H1 (cell line): ENCODE results near the gene DOCK11. TPM values are rescaled to one million over a fixed set of nuclear protein-coding genes. Genes with fewer than 3 reads are reported as not detected.

Source experiments
- CTCF ChIA-PET: fragments of 300-600 bp; sonication (Branson Sonifier 250); formaldehyde crosslinking; loops from one replicate; lab custom pipeline; 2021; ENCODE audit not compliant: partially characterized antibody; lab: Charles Lee
- POLR2A ChIA-PET: fragments of 300-600 bp; sonication (Branson Sonifier 250); formaldehyde crosslinking; loops from one replicate; lab custom pipeline; 2021; ENCODE audit warnings: inconsistent platforms; ENCODE audit not compliant: partially characterized antibody; lab: Charles Lee
- DNase-seq, 2 experiments: peaks; one replicate each; pipeline versions ENCODE4 v3.0.0 to v3.0.0-alpha.2; 2010 to 2022; ENCODE audit warnings: low spot score in 2 of 2, low read depth in 1 of 2, mixed read lengths in 1 of 2
- FAIRE-seq: peaks from 2 replicates; lab custom pipeline; 2011; peaks lifted over from hg19 to GRCh38; lab: Jason Lieb, UNC
- H2AFZ ChIP-seq: 2 replicates; pipeline ENCODE4 v1.8.1; 2012; ENCODE audit warnings: low read length, inconsistent platforms
- H2AK5ac ChIP-seq: 2 replicates; pipeline ENCODE4 v1.6.1; 2013; ENCODE audit warnings: low read depth, low read length
- H2BK120ac ChIP-seq: replicated peaks from 2 replicates; pipeline ENCODE3; 2013; ENCODE audit warnings: low read depth, low read length, inconsistent platforms
- H2BK12ac ChIP-seq: 2 replicates; pipeline ENCODE4 v1.6.1; 2013; ENCODE audit warnings: low read depth, low read length
- H2BK15ac ChIP-seq: 2 replicates; pipeline ENCODE4 v1.6.1; 2013; ENCODE audit warnings: low read length
- H2BK20ac ChIP-seq: 2 replicates; pipeline ENCODE4 v1.6.1; 2013; ENCODE audit warnings: low read length
- H2BK5ac ChIP-seq: 2 replicates; pipeline ENCODE4 v1.6.1; 2013; ENCODE audit warnings: low read depth, low read length
- H3K14ac ChIP-seq: 2 replicates; pipeline ENCODE4 v1.6.1; 2013; ENCODE audit warnings: inconsistent platforms; ENCODE audit not compliant: insufficient read length
- H3K18ac ChIP-seq: 2 replicates; pipeline ENCODE4 v1.6.1; 2013; ENCODE audit warnings: low read length; ENCODE audit errors: extremely low read depth
- H3K23ac ChIP-seq: 2 replicates; pipeline ENCODE4 v1.6.1; 2013; ENCODE audit warnings: inconsistent platforms; ENCODE audit not compliant: insufficient read length
- H3K23me2 ChIP-seq: 2 replicates; pipeline ENCODE4 v1.6.1; 2013; ENCODE audit warnings: low read depth, low read length
- H3K27ac ChIP-seq: 2 replicates; pipeline ENCODE4 v1.6.1; 2011; ENCODE audit warnings: low read depth, low read length, inconsistent platforms
- H3K27me3 ChIP-seq, 4 experiments: replicated peaks in 1 of 4; 1 replicate in 1 of 4; 2 replicates in 3 of 4; pipeline versions ENCODE4 v1.6.1 to v1.8.1; 2011 to 2013; ENCODE audit warnings: low read length in 3 of 4, mild to moderate bottlenecking in 3 of 4, inconsistent platforms in 2 of 4, mixed read lengths in 2 of 4, moderate library complexity in 1 of 4; ENCODE audit not compliant: control insufficient read depth in 3 of 4, insufficient read depth in 3 of 4; ENCODE audit errors: extremely low read depth in 1 of 4
- H3K36me3 ChIP-seq, 4 experiments: 2 replicates each; pipeline versions ENCODE4 v1.6.1 to v1.8.1; 2011 to 2013; ENCODE audit warnings: mild to moderate bottlenecking in 4 of 4, low read length in 3 of 4, moderate library complexity in 2 of 4, control low read depth in 1 of 4, inconsistent platforms in 1 of 4; ENCODE audit not compliant: insufficient read depth in 4 of 4, control insufficient read depth in 2 of 4
- H3K4ac ChIP-seq: replicated peaks from 2 replicates; pipeline ENCODE3; 2013; ENCODE audit warnings: low read length, low read depth, mixed read lengths, inconsistent platforms; ENCODE audit not compliant: insufficient read length
- H3K4me1 ChIP-seq, 4 experiments: replicated peaks in 1 of 4; 1 replicate in 1 of 4; 2 replicates in 3 of 4; pipeline versions ENCODE4 v1.6.1 to v1.8.1; 2011 to 2013; ENCODE audit warnings: low read length in 3 of 4, inconsistent platforms in 2 of 4, mixed read lengths in 1 of 4; ENCODE audit not compliant: insufficient read depth in 4 of 4, control insufficient read depth in 3 of 4
- H3K4me2 ChIP-seq, 2 experiments: 2 replicates each; pipeline versions ENCODE4 v1.6.1 to v1.8.1; 2011 to 2013; ENCODE audit warnings: low read depth in 2 of 2, low read length in 2 of 2, control low read depth in 1 of 2, inconsistent platforms in 1 of 2, mild to moderate bottlenecking in 1 of 2; ENCODE audit not compliant: insufficient read depth in 1 of 2
- H3K4me3 ChIP-seq, 4 experiments: fragments of 200-600, 300-600 bp in 1 of 4; sonication (generic), shearing (Covaris generic), sonication (Bioruptor Twin) in 1 of 4; 2 replicates each; pipeline versions ENCODE4 v1.5.1 to v1.8.1; 2011 to 2016; ENCODE audit warnings: low read length in 4 of 4, low read depth in 3 of 4, control low read depth in 2 of 4, inconsistent platforms in 2 of 4, mild to moderate bottlenecking in 2 of 4, mixed read lengths in 1 of 4, moderate library complexity in 1 of 4; ENCODE audit not compliant: insufficient read depth in 2 of 4; ENCODE audit errors: extremely low read depth in 1 of 4
- H3K56ac ChIP-seq: replicated peaks from 2 replicates; pipeline ENCODE3; 2013; ENCODE audit warnings: low read depth, mild to moderate bottlenecking, mixed read lengths, low read length, inconsistent platforms; ENCODE audit not compliant: insufficient read length
- H3K79me1 ChIP-seq: 2 replicates; pipeline ENCODE4 v1.6.1; 2013; ENCODE audit warnings: low read depth, low read length, control low read depth
- H3K79me2 ChIP-seq, 2 experiments: 2 replicates each; pipeline versions ENCODE4 v1.6.1 to v1.8.1; 2012 to 2013; ENCODE audit warnings: low read length in 2 of 2, mild to moderate bottlenecking in 2 of 2, inconsistent platforms in 1 of 2; ENCODE audit not compliant: insufficient read depth in 2 of 2, control insufficient read depth in 1 of 2
- H3K9ac ChIP-seq, 4 experiments: replicated peaks in 1 of 4; 1 replicate in 1 of 4; 2 replicates in 3 of 4; pipeline versions ENCODE4 v1.6.1 to v1.8.1; 2011 to 2013; ENCODE audit warnings: low read depth in 3 of 4, low read length in 3 of 4, control low read depth in 2 of 4, mild to moderate bottlenecking in 2 of 4, moderate library complexity in 2 of 4, inconsistent platforms in 1 of 4; ENCODE audit errors: extremely low read depth in 1 of 4
- H3K9me3 ChIP-seq, 2 experiments: 2 replicates each; pipeline versions ENCODE4 v1.6.1 to v1.8.1; 2012 to 2013; ENCODE audit warnings: mild to moderate bottlenecking in 2 of 2, moderate library complexity in 2 of 2, control low read depth in 1 of 2, inconsistent platforms in 1 of 2, low read depth in 1 of 2, low read length in 1 of 2, mixed read lengths in 1 of 2; ENCODE audit not compliant: insufficient read depth in 2 of 2
- H4K20me1 ChIP-seq, 2 experiments: replicated peaks in 1 of 2; 2 replicates each; pipeline versions ENCODE3 to v1.8.1; 2011 to 2013; ENCODE audit warnings: inconsistent platforms in 2 of 2, low read length in 2 of 2, mild to moderate bottlenecking in 1 of 2; ENCODE audit not compliant: insufficient read depth in 2 of 2, control insufficient read depth in 1 of 2
- H4K5ac ChIP-seq: 2 replicates; pipeline ENCODE4 v1.6.1; 2013; ENCODE audit warnings: low read length, low read depth, mixed read lengths, inconsistent platforms; ENCODE audit not compliant: insufficient read length
- H4K8ac ChIP-seq: 2 replicates; pipeline ENCODE4 v1.8.0; 2013; ENCODE audit warnings: mild to moderate bottlenecking, moderate library complexity, low read length, inconsistent platforms; ENCODE audit not compliant: insufficient read depth; ENCODE audit errors: extremely low read depth
- H4K91ac ChIP-seq: replicated peaks from 2 replicates; pipeline ENCODE3; 2013; ENCODE audit warnings: low read length, mixed read lengths, inconsistent platforms; ENCODE audit not compliant: insufficient read length
- CREB1 ChIP-seq: IDR thresholded peaks from 2 replicates; pipeline ENCODE4 v1.6.1; 2012; ENCODE audit warnings: inconsistent platforms
- CTBP2 ChIP-seq: IDR thresholded peaks from 2 replicates; pipeline ENCODE4 v1.7.0; 2011; ENCODE audit warnings: borderline replicate concordance, mild to moderate bottlenecking, moderate library complexity, mixed read lengths, low read length; ENCODE audit not compliant: insufficient read depth, insufficient read length
- EGR1 ChIP-seq: IDR thresholded peaks from 2 replicates; pipeline ENCODE4 v1.6.1; 2011; ENCODE audit warnings: low read depth, low read length, borderline replicate concordance
- EP300 ChIP-seq, 2 experiments: IDR thresholded peaks; 1 replicate in 1 of 2; 2 replicates in 1 of 2; pipeline ENCODE4 v1.6.1; 2011 to 2012; ENCODE audit warnings: low read depth in 2 of 2, low read length in 2 of 2, mild to moderate bottlenecking in 2 of 2, borderline replicate concordance in 1 of 2, inconsistent platforms in 1 of 2, moderate library complexity in 1 of 2
- FOSL1 ChIP-seq: IDR thresholded peaks from 2 replicates; pipeline ENCODE4 v1.6.1; 2011; ENCODE audit warnings: mild to moderate bottlenecking, low read depth, low read length, moderate library complexity; ENCODE audit not compliant: insufficient read depth
- KDM1A ChIP-seq: fragments of 200-600, 300-600 bp; sonication (generic); IDR thresholded peaks from 2 replicates; pipeline ENCODE4 v1.7.1; 2016; ENCODE audit warnings: mild to moderate bottlenecking, low read length, borderline replicate concordance
- SIN3A ChIP-seq, 2 experiments: IDR thresholded peaks in 1 of 2; conservative IDR thresholded peaks in 1 of 2; 2 replicates each; pipeline ENCODE4 v1.6.1; 2011 to 2012; ENCODE audit warnings: low read length in 2 of 2, improper control_type of control experiment in 1 of 2, low read depth in 1 of 2, mild to moderate bottlenecking in 1 of 2
- SP1 ChIP-seq: IDR thresholded peaks from 2 replicates; pipeline ENCODE4 v1.6.1; 2011; ENCODE audit warnings: low read depth, low read length
- TAF1 ChIP-seq: IDR thresholded peaks from 2 replicates; pipeline ENCODE4 v1.6.1; 2011; ENCODE audit warnings: mild to moderate bottlenecking, low read depth, low read length
- WGBS, 2 experiments: shearing (Covaris generic) in 1 of 2; methylation state at CpG; one replicate each; pipeline versions ENCODE4 v1.1.6 to v1.1.7; 2013 to 2015; ENCODE audit warnings: low lambda C conversion rate in 2 of 2, mixed read lengths in 2 of 2, inconsistent platforms in 1 of 2, low coverage in 1 of 2, missing lambda C conversion rate in 1 of 2; ENCODE audit not compliant: insufficient replicate concordance in 2 of 2, insufficient coverage in 1 of 2, insufficient read length in 1 of 2; ENCODE audit errors: extremely low coverage in 1 of 2, missing lambda C conversion rate in 1 of 2; 5-methylcytosine and 5-hydroxymethylcytosine counted together
- polyA plus RNA-seq, 7 experiments: library from polyadenylated mRNA; depleted of rRNA in 3 of 7; stranded (reverse) in 5 of 7; unstranded in 2 of 7; fragments of >200 nt in 5 of 7; fragments of 200-250 nt in 2 of 7; gene quantifications; 1 replicate in 5 of 7; 2 replicates in 1 of 7; 4 replicates in 1 of 7; pipeline versions ENCODE4 v1.2.1 to v1.2.3, GENCODE V29; 2011 to 2013; ENCODE audit warnings: missing spikeins in 2 of 7, mixed read lengths in 2 of 7
- total RNA-seq: library from RNA; stranded (reverse); fragmentation: NEBNext Ultra II Directional; extraction: Animal tissue kit (Norgen Biotek cat#: 25700); gene quantifications from 2 replicates; pipeline ENCODE4 v1.2.1, GENCODE V29; 2021
- TF ChIP-seq, protein P1 (sequence below): IDR thresholded peaks from 2 replicates; pipeline ENCODE4 v1.6.1; 2012; ENCODE audit warnings: inconsistent platforms
- TF ChIP-seq, protein P2 (sequence below), 3 experiments: IDR thresholded peaks; 1 replicate in 2 of 3; 2 replicates in 1 of 3; pipeline versions ENCODE4 v1.5.1 to v1.6.1; 2011; ENCODE audit warnings: low read length in 3 of 3, mild to moderate bottlenecking in 3 of 3, inconsistent platforms in 2 of 3, low read depth in 1 of 3, moderate library complexity in 1 of 3; ENCODE audit not compliant: insufficient read depth in 1 of 3; ENCODE audit errors: control extremely low read depth in 1 of 3

The DOCK11 gene
- total and polyA plus RNA-seq, 2 of the 8 experiments (the other 6 are each of a cell fraction or from before 2014, with no cell fraction given) = 4.9 to 12.0 TPM

DNA sequence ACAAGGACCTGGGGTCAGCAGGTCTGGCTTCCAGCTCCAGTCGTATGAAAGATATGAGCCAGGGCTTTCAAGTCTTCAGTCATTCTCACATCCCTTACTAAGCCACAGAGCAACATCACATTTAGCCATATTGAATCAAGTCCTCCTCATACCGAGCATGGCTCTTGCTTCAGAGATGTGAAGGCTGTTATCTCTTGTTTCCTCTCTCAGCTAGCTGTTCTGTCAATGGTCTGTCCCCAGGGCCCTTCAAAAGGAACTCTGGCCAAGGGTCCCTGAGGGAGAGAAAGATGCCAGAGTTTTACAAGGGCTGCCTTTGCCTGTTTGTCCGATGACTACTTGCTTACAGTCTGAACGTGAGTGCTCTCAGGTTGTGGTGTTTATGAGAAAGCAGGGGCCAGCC is 30.5 kb downstream of the DOCK11 start:
- POLR2A ChIA-PET = no interaction called here
- Histone ChIP-seq H3K14ac (no peak overlapping the region), H2AK5ac (no peak overlapping the region), H3K36me3 (no peaks in the 10 kb centered on the region), H3K9me3 (no peaks in the 10 kb centered on the region), H4K20me1 (no peaks in the 10 kb centered on the region), H4K91ac (no peak overlapping the region), H4K5ac (no peak overlapping the region), H3K79me1 (no peaks in the 10 kb centered on the region), H2AFZ (no peak overlapping the region), H3K79me2 (no peaks in the 10 kb centered on the region), H3K4me1 (peaks cover 0 to 4% (median 0%) of the 10 kb centered on the region in 4 experiments; a peak in 2 of 7 replicates), H3K23me2 (no peaks in the 10 kb centered on the region), H3K56ac (no peak overlapping the region), H3K27me3 (no peaks in the 10 kb centered on the region), H2BK5ac (no peak overlapping the region), H4K8ac (no peak overlapping the region), H3K27ac (no peak overlapping the region), H2BK120ac (no peak overlapping the region), H3K4me3 (no peak overlapping the region), H2BK12ac (no peak overlapping the region), H2BK20ac (no peak overlapping the region), H3K9ac (no peak overlapping the region), H3K4ac (no peak overlapping the region), H2BK15ac (no peak overlapping the region), H3K18ac (no peak overlapping the region), H3K4me2 (0 out of 4 replicates have a peak overlapping the region, but pooled peaks of 1 of the 2 experiments have one; percentile 7), H3K23ac (no peak overlapping the region)
- WGBS, 2 experiments = 66% methylated on average over 4 of the region's 4 CpGs; no CpG with 5 or more reads in 1 of the 2 experiments
- DNase-seq (no peak), FAIRE-seq (no peak)
- CTCF ChIA-PET = no interaction called here
- TF ChIP-seq FOSL1 = no peak
- TF ChIP-seq SP1 = no peak
- TF ChIP-seq SIN3A (conservative IDR thresholded peaks at IDR 0.05 in 1 of 2, IDR thresholded peaks at IDR 0.05 in 1 of 2; ENCODE audit: low read depth in 1 of 2, low read length in 2 of 2) = no peak
- TF ChIP-seq, protein P1, sequence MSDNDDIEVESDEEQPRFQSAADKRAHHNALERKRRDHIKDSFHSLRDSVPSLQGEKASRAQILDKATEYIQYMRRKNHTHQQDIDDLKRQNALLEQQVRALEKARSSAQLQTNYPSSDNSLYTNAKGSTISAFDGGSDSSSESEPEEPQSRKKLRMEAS = no peak
- TF ChIP-seq EP300 (IDR thresholded peaks at IDR 0.05; ENCODE audit: borderline replicate concordance in 1 of 2, low read depth in 2 of 2, low read length in 2 of 2) = no peak
- TF ChIP-seq EGR1 = no peak
- TF ChIP-seq CREB1 = no peak
- no peak for TF ChIP-seq TAF1
- TF ChIP-seq KDM1A = no peak
- no peak for TF ChIP-seq CTBP2
- TF ChIP-seq, protein P2, sequence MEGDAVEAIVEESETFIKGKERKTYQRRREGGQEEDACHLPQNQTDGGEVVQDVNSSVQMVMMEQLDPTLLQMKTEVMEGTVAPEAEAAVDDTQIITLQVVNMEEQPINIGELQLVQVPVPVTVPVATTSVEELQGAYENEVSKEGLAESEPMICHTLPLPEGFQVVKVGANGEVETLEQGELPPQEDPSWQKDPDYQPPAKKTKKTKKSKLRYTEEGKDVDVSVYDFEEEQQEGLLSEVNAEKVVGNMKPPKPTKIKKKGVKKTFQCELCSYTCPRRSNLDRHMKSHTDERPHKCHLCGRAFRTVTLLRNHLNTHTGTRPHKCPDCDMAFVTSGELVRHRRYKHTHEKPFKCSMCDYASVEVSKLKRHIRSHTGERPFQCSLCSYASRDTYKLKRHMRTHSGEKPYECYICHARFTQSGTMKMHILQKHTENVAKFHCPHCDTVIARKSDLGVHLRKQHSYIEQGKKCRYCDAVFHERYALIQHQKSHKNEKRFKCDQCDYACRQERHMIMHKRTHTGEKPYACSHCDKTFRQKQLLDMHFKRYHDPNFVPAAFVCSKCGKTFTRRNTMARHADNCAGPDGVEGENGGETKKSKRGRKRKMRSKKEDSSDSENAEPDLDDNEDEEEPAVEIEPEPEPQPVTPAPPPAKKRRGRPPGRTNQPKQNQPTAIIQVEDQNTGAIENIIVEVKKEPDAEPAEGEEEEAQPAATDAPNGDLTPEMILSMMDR (IDR thresholded peaks at IDR 0.05; ENCODE audit: control extremely low read depth in 1 of 3, insufficient read depth in 1 of 3, low read depth in 1 of 3, low read length in 3 of 3) = no peak
